ENCODE measurements around the gene STXBP1.

DNA sequence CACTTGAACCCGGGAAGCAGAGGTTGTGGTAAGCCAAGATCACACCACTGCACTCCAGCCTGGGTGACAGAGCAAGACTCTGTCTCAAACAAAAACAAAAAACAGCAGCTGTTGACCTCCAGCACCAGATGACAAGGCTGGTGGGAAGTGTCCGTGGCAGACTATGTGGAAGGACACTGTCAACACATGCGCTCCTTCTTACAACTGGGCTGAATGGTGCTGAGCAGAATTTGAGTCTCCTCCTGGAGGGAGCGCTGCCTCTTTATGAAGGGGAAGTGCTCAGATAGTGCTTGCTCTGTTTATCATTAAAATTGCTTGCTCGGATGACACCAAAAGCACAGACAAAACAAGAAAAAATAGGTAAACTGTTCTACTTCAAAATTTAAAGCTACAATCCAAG, 85.5 kb downstream of the STXBP1 start:
- TF ChIP-seq CTCF (IDR thresholded peaks at IDR 0.05; ENCODE audit: low read depth, low read length, poor library complexity, severe bottlenecking) (no peak), EZH2phosphoT487 (IDR thresholded peaks at IDR 0.05; ENCODE audit: borderline replicate concordance, low read length) (no peak)
